GM23248 (cell line): ENCODE data around the gene SDR42E2. TPM values are rescaled to one million over a fixed set of nuclear protein-coding genes. Genes with fewer than 3 reads are reported as not detected.
"Not testable (repeated sequence)": the region's sequence is repeated elsewhere in the genome, so short reads cannot be mapped to it uniquely, and the experiment has no call there.

Experiments
- DNase-seq: peaks from one replicate; pipeline ENCODE4 v3.0.0-alpha.2; 2015
- H2AFZ ChIP-seq: fragments of 200-600 bp; sonication (generic); 2 replicates; pipeline ENCODE4 v1.6.1; 2016; ENCODE audit warnings: antibody characterized with exemption
- H3F3A ChIP-seq: fragments of 200-600 bp; sonication (generic); 2 replicates; pipeline ENCODE4 v1.6.1; 2016; ENCODE audit warnings: mild to moderate bottlenecking, antibody characterized with exemption, mixed run types; ENCODE audit not compliant: insufficient read depth
- H3K27ac ChIP-seq: fragments of 200-600 bp; sonication (generic); 2 replicates; pipeline ENCODE4 v1.5.1; 2016; ENCODE audit warnings: mild to moderate bottlenecking
- H3K27me3 ChIP-seq: fragments of 200-600 bp; sonication (generic); replicated peaks from 2 replicates; pipeline ENCODE4 v1.6.1; 2016; ENCODE audit warnings: mild to moderate bottlenecking; ENCODE audit not compliant: insufficient read depth
- H3K36me3 ChIP-seq: fragments of 200-600 bp; sonication (generic); 2 replicates; pipeline ENCODE4 v1.6.1; 2016; ENCODE audit warnings: low read depth, mild to moderate bottlenecking
- H3K4me1 ChIP-seq: fragments of 200-600 bp; sonication (generic); 2 replicates; pipeline ENCODE4 v1.6.1; 2016; ENCODE audit warnings: mild to moderate bottlenecking; ENCODE audit not compliant: insufficient read depth
- H3K4me2 ChIP-seq: fragments of 200-600 bp; sonication (generic); one replicate; pipeline ENCODE4 v1.6.1; 2016; ENCODE audit warnings: mild to moderate bottlenecking; ENCODE audit not compliant: unreplicated experiment
- H3K4me3 ChIP-seq: fragments of 200-600 bp; sonication (generic); 2 replicates; pipeline ENCODE4 v1.5.1; 2016; ENCODE audit warnings: mild to moderate bottlenecking
- H3K79me2 ChIP-seq: fragments of 200-600 bp; sonication (generic); 2 replicates; pipeline ENCODE4 v1.6.1; 2016; ENCODE audit warnings: mild to moderate bottlenecking; ENCODE audit not compliant: insufficient read depth
- H3K9ac ChIP-seq: fragments of 200-600 bp; sonication (generic); 2 replicates; pipeline ENCODE4 v1.6.1; 2016; ENCODE audit warnings: mild to moderate bottlenecking
- H3K9me2 ChIP-seq: fragments of 200-600 bp; sonication (generic); 2 replicates; pipeline ENCODE4 v1.6.1; 2016; ENCODE audit warnings: mixed run types, mild to moderate bottlenecking, moderate library complexity; ENCODE audit not compliant: insufficient read depth
- H3K9me3 ChIP-seq: fragments of 200-600 bp; sonication (generic); one replicate; pipeline ENCODE4 v1.6.1; 2017; ENCODE audit warnings: low read depth
- H4K20me1 ChIP-seq: fragments of 200-600 bp; sonication (generic); 2 replicates; pipeline ENCODE4 v1.6.0; 2016; ENCODE audit not compliant: insufficient read depth
- EZH2 ChIP-seq: fragments of 200-600 bp; sonication (generic); IDR thresholded peaks from 2 replicates; pipeline ENCODE4 v1.6.1; 2018; ENCODE audit warnings: antibody characterized with exemption, mild to moderate bottlenecking; ENCODE audit not compliant: insufficient read depth, poor library complexity, severe bottlenecking
- EZH2phosphoT487 ChIP-seq: fragments of 200-600 bp; sonication (generic); IDR thresholded peaks from 2 replicates; pipeline ENCODE4 v1.6.1; 2018; ENCODE audit warnings: antibody characterized with exemption, moderate library complexity, mild to moderate bottlenecking, low read depth; ENCODE audit not compliant: insufficient read depth
- WGBS, 2 experiments: methylation state at CpG; one replicate each; pipeline ENCODE4 v1.1.6; 2015 to 2017; ENCODE audit warnings: low lambda C conversion rate in 2 of 2, low coverage in 1 of 2; ENCODE audit errors: missing lambda C conversion rate in 2 of 2; 5-methylcytosine and 5-hydroxymethylcytosine counted together
- in situ Hi-C: fragments of 300-500 bp; cut with MboI; formaldehyde crosslinking; loops from 2 replicates; pipeline ENCODE4 v1.15.0; 2020
- polyA plus RNA-seq: library from polyadenylated mRNA; unstranded; fragments of >200 nt; fragmentation: Nextera tagmentation; extraction: Ambion mirVana; gene quantifications from 2 replicates; pipeline ENCODE4 v1.2.1, GENCODE V29; 2016
- total RNA-seq: library from RNA; depleted of rRNA; stranded (reverse); fragments of >200 nt; shearing (Covaris generic); gene quantifications from 2 replicates; pipeline ENCODE4 v1.2.3, GENCODE V29; 2014

SDR42E2 gene
- total and polyA plus RNA-seq, 2 experiments from 2014 or later, result not detected

DNA sequence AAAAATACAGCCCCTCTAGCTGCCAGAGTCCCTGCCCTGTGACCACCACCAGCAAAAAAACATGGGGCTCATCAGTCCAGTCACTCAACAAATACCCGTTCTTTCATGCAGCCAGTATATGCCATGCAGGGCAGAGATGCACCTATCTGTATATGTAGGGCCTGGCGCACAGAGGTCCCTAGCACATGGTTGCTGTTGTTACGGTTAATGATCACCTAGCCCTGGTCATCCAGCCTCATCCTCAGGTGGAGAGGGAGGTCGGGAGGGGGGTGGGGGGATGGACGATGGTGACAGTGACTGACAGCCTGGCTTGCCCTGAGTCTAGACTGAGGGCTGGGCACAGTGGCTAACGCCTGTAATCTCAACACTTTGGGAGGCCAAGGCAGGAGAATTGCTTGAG lies 1.5 kb downstream of the SDR42E2 start:
- Histone ChIP-seq H3K4me1 (no peaks in the 10 kb centered on the region), H3K79me2 (no peaks in the 10 kb centered on the region), H4K20me1 (no peaks in the 10 kb centered on the region), H3K27ac (no peak overlapping the region), H2AFZ (no peak overlapping the region), H3K4me3 (no peak overlapping the region), H3F3A (no peaks in the 10 kb centered on the region), H3K27me3 (peaks cover 23% of the 10 kb centered on the region), H3K9ac (no peak overlapping the region), H3K4me2 (no peak overlapping the region), H3K36me3 (no peaks in the 10 kb centered on the region), H3K9me2 (no peaks in the 10 kb centered on the region), H3K9me3 (no peaks in the 10 kb centered on the region)
- in situ Hi-C loops, result no loop called here
- TF ChIP-seq EZH2phosphoT487, result no peak
- no peak for TF ChIP-seq EZH2
- no peak for DNase-seq
- WGBS, 2 experiments, result 59 to 69% methylated on average over 5 to 6 of the region's 6 CpGs

DNA sequence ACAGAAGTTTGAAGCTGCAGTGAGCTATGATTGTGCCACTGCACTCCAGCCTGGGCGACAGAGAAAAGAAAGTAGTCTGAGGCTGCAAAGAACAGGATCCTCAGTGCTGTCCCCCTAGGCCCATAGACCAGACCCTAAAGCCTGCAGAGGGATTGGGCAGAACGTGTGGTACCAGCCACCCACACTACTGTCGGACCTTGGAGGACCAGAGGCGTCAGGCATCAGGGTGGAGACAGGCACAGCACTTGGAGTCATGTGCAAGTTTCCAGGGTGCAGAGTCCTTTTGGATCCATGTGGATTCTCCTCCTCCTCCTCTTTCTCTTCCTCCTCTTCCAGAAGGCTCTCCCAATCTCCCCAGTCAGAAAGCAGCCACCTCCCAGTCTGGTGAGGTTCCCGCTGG lies 2.2 kb downstream of the SDR42E2 start:
- Histone ChIP-seq H4K20me1 (no peaks in the 10 kb centered on the region), H3K36me3 (no peaks in the 10 kb centered on the region), H3K27me3 (peaks cover 23% of the 10 kb centered on the region), H3K9me3 (no peaks in the 10 kb centered on the region), H3K4me1 (no peaks in the 10 kb centered on the region), H3F3A (no peaks in the 10 kb centered on the region), H3K4me3 (no peak overlapping the region), H3K9ac (no peak overlapping the region), H3K79me2 (no peaks in the 10 kb centered on the region), H3K9me2 (no peaks in the 10 kb centered on the region), H3K4me2 (no peak overlapping the region), H2AFZ (no peak overlapping the region), H3K27ac (no peak overlapping the region)
- DNase-seq, result no peak
- TF ChIP-seq EZH2phosphoT487, result no peak
- TF ChIP-seq EZH2, result no peak
- in situ Hi-C loops, result no loop called here
- 71 to 73% methylated on average over 5 of the region's 5 CpGs for WGBS, 2 experiments

DNA sequence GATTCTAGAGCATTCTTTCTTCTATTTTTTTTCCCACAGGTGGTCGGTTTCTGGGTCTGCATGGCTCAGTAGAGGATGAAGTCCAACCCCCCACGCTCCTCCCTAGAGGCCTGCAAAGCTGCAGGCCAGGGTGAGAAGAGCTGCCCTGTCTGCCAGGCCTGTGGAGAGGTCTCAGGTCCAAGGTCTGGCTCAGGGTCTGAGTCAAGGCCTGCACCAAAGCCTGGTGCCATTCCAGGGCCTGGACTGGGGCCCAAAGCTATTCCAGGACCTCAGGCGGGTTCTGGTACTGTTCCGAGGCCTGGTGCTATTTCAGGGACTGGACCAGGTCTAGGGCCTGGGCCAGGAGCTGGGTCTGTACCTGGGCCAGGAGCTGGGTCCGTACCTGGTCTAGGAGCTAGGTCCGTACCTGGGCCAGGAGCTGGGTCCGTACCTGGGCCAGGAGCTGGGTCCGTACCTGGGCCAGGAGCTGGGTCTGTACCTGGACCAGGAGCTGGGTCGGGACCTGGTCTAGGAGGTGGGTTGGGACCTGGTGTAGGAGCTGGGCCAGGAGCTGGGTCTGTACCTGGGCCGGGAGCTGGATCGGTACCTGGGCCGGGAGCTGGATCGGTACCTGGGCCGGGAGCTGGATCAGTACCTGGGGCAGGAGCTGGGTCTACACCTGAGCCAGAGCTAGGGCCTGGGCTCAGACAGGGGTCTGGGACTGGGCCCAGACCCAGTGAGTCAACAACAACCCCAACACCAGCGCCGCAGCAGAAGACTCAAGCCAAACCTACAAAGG lies 3.4 kb downstream of the SDR42E2 start:
- H3F3A ChIP-seq, result no peaks in the 10 kb centered on the region
- no peak overlapping the region for H3K27ac ChIP-seq
- H3K4me2 ChIP-seq, result no peak overlapping the region
- no peaks in the 10 kb centered on the region for H3K79me2 ChIP-seq
- H3K4me3 ChIP-seq, result no peak overlapping the region
- TF ChIP-seq EZH2phosphoT487, result no peak
- TF ChIP-seq EZH2, result no peak
- WGBS, 2 experiments, result 69 to 73% methylated on average over 14 to 16 of the region's 16 CpGs
- H3K9me2 ChIP-seq, result no peaks in the 10 kb centered on the region
- no peaks in the 10 kb centered on the region for H3K9me3 ChIP-seq
- H3K27me3 ChIP-seq, result peaks cover 19% of the 10 kb centered on the region
- H2AFZ ChIP-seq, result no peak overlapping the region
- no peaks in the 10 kb centered on the region for H4K20me1 ChIP-seq
- H3K36me3 ChIP-seq, result no peaks in the 10 kb centered on the region
- H3K4me1 ChIP-seq, result no peaks in the 10 kb centered on the region
- H3K9ac ChIP-seq, result no peak overlapping the region
- DNase-seq, result no peak
- in situ Hi-C loops, result no loop called here

DNA sequence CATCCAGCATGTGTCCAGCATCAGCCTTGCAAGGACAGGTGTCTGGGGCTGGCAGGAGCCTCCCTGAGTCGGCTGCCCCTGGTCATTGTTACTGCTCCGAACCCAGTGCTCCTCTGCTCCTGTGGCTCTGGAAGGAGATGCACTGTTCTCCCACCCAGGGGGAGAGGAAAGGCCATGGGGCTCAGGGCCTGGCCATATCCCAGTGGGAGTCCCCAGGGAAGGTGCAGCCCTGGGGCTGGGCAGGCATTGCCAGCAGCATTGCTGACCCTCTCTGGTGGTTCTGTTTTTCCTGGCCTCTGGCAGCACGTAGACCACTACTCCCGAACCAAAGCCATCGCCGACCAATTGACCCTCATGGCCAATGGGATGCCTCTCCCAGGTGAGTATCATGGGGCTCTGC lies 9.6 kb downstream of the SDR42E2 start:
- Histone ChIP-seq H3K79me2 (no peaks in the 10 kb centered on the region), H3K4me1 (no peaks in the 10 kb centered on the region), H3K36me3 (no peaks in the 10 kb centered on the region), H4K20me1 (no peaks in the 10 kb centered on the region), H3K4me3 (no peak overlapping the region), H3K9ac (no peak overlapping the region), H3K9me3 (no peaks in the 10 kb centered on the region), H2AFZ (no peak overlapping the region), H3K4me2 (no peak overlapping the region), H3K9me2 (no peaks in the 10 kb centered on the region), H3K27ac (no peak overlapping the region), H3F3A (no peaks in the 10 kb centered on the region), H3K27me3 (no peaks in the 10 kb centered on the region)
- in situ Hi-C loops, result no loop called here
- no peak for TF ChIP-seq EZH2phosphoT487
- no peak for TF ChIP-seq EZH2
- no peak for DNase-seq
- WGBS, 2 experiments, result 67 to 77% methylated on average over 6 of the region's 6 CpGs

DNA sequence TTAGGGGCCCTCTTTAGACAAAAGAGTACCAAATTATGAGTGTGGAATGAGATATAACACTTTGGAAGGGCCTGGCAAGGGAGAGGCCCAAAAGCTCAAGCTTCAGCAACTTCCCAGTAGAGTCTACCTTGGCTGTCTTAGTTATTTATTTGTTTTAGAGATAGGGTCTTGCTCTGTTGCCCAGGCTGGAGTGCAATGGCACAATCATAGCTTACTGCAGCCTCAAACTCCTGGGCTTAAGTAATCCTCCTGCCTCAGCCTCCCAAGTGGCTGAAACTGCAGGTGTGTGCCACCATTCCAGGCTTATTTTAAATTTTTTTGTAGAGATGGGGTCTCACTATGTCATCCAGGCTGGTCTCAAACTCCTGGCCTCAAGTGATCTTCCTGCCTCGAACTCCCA lies 10.3 kb downstream of the SDR42E2 start:
- H3K9me2 ChIP-seq, H3K4me2 ChIP-seq, H3K9ac ChIP-seq, DNase-seq, H3K4me1 ChIP-seq, H3F3A ChIP-seq, H3K27me3 ChIP-seq, H3K36me3 ChIP-seq, H2AFZ ChIP-seq, H3K9me3 ChIP-seq, H4K20me1 ChIP-seq, H3K27ac ChIP-seq, H3K4me3 ChIP-seq, in situ Hi-C loops, H3K79me2 ChIP-seq: not testable (repeated sequence)
- WGBS, 2 experiments, result 63 to 72% methylated on average over 1 of the region's 1 CpG
